ENCODE data around the gene HSPB7.
"Not testable (repeated sequence)": the region's sequence is repeated elsewhere in the genome, so short reads cannot be mapped to it uniquely, and the experiment has no call there.

The HSPB7 gene

GRCh38 chr1:16006552-16007485 is 11.0 kb downstream of the HSPB7 start:
- DNase-seq (ENCODE audit: low spot score), result no peak

- no peak for DNase-seq (ENCODE audit: low spot score)
These were observed 11.8 kb downstream of the HSPB7 start for GRCh38 chr1:16006010-16006409.

- DNase-seq (ENCODE audit: low spot score), result no peak
These were observed 12.2 kb downstream of the HSPB7 start for GRCh38 chr1:16005597-16005996.

- DNase-seq (ENCODE audit: low spot score), result not testable (repeated sequence)
These were observed 16.6 kb downstream of the HSPB7 start for GRCh38 chr1:16001274-16001673.

GRCh38 chr1:15998929-15999328 is 18.9 kb downstream of the HSPB7 start:
- no peak for DNase-seq (ENCODE audit: low spot score)

- DNase-seq (ENCODE audit: low spot score), result no peak
These were observed 20.1 kb downstream of the HSPB7 start for GRCh38 chr1:15997637-15998280.

GRCh38 chr1:15997076-15997585 is 20.7 kb downstream of the HSPB7 start:
- no peak for DNase-seq (ENCODE audit: low spot score)

GRCh38 chr1:15994590-15995351 is 23.1 kb downstream of the HSPB7 start:
- DNase-seq (ENCODE audit: low spot score), result no peak

GRCh38 chr1:15994081-15994480 is 23.8 kb downstream of the HSPB7 start:
- no peak for DNase-seq (ENCODE audit: low spot score)

GRCh38 chr1:15993666-15994065 is 24.2 kb downstream of the HSPB7 start:
- no peak for DNase-seq (ENCODE audit: low spot score)

- DNase-seq (ENCODE audit: low spot score), result no peak
These were observed 25.0 kb downstream of the HSPB7 start for GRCh38 chr1:15992582-15993500.

GRCh38 chr1:15992187-15992553 is 25.7 kb downstream of the HSPB7 start:
- no peak for DNase-seq (ENCODE audit: low spot score)

GRCh38 chr1:15991427-15992186 is 26.2 kb downstream of the HSPB7 start:
- DNase-seq (ENCODE audit: low spot score), result no peak

- DNase-seq (ENCODE audit: low spot score), result no peak
These were observed 28.1 kb downstream of the HSPB7 start for GRCh38 chr1:15989776-15990175.

- DNase-seq (ENCODE audit: low spot score), result no peak
These were observed 28.7 kb downstream of the HSPB7 start for GRCh38 chr1:15988856-15989736.

- no peak for DNase-seq (ENCODE audit: low spot score)
These were observed 32.1 kb downstream of the HSPB7 start for GRCh38 chr1:15985611-15986297.

- DNase-seq (ENCODE audit: low spot score), result no peak
These were observed 34.6 kb downstream of the HSPB7 start for GRCh38 chr1:15983275-15983674.

GRCh38 chr1:15981679-15982078 is 36.2 kb downstream of the HSPB7 start:
- DNase-seq (ENCODE audit: low spot score), result no peak

GRCh38 chr1:15977947-15978346 is 39.9 kb downstream of the HSPB7 start:
- not testable (repeated sequence) for DNase-seq (ENCODE audit: low spot score)
